Psoas muscle (tissue), 8 donors: ENCODE data around the gene IDH2. TPM values are rescaled to one million over a fixed set of nuclear protein-coding genes. Genes with fewer than 3 reads are reported as not detected.
"Not testable (repeated sequence)": the region's sequence is repeated elsewhere in the genome, so short reads cannot be mapped to it uniquely, and the experiment has no call there.

Experiments
- ATAC-seq, 4 donors: fragments of 200-7000 bp; cut with Tn5 transposase; one replicate each; pipeline ENCODE4 v1.9.1; 2020; ENCODE audit warnings: moderate library complexity in 3 of 4, mild to moderate bottlenecking in 2 of 4
- DNase-seq, 2 donors: peaks; one replicate each; pipeline ENCODE4 v3.0.0-alpha.2; 2020
- H3K27ac ChIP-seq: fragments of 200-600 bp; one replicate; pipeline ENCODE4 v1.8.0; 2022
- H3K27me3 ChIP-seq, 3 donors: fragments of 200-600 bp in 1 of 3; one replicate each; pipeline versions ENCODE4 v1.6.1 to v1.8.0; 2013 to 2022; ENCODE audit warnings: low read length in 2 of 3, mild to moderate bottlenecking in 2 of 3, moderate library complexity in 1 of 3; ENCODE audit not compliant: insufficient read depth in 3 of 3
- H3K36me3 ChIP-seq, 2 donors: fragments of 200-600 bp in 1 of 2; one replicate each; pipeline versions ENCODE4 v1.6.1 to v1.8.0; 2013 to 2022; ENCODE audit warnings: low read depth in 1 of 2, mild to moderate bottlenecking in 1 of 2, moderate library complexity in 1 of 2; ENCODE audit not compliant: insufficient read depth in 1 of 2
- H3K4me1 ChIP-seq: fragments of 200-600 bp; one replicate; pipeline ENCODE4 v1.8.0; 2022
- H3K4me3 ChIP-seq: fragments of 200-600 bp; one replicate; pipeline ENCODE4 v1.8.0; 2022; ENCODE audit warnings: mild to moderate bottlenecking
- H3K9me3 ChIP-seq: fragments of 200-600 bp; one replicate; pipeline ENCODE4 v1.8.0; 2022
- CTCF ChIP-seq: fragments of 200-600 bp; IDR thresholded peaks from one replicate; pipeline ENCODE4 v1.8.0; 2022; ENCODE audit warnings: antibody characterized with exemption
- WGBS, 3 donors: extraction: QIAGEN DNeasy Blood & Tissue Kit; methylation state at CpG; one replicate each; pipeline versions ENCODE4 v1.1.6 to v1.1.7; 2013; 5-methylcytosine and 5-hydroxymethylcytosine counted together
- intact Hi-C, 2 donors: fragments of 100-400 bp; cut with DNase I; formaldehyde crosslinking; loops; one replicate each; pipeline versions ENCODE4 v1.11.0 to v1.14.2; 2022
- polyA plus RNA-seq, 3 donors: library from polyadenylated mRNA; stranded (reverse); fragments of 200-250 nt; gene quantifications; one replicate each; pipeline ENCODE4 v1.2.3, GENCODE V29; 2013
- total RNA-seq, 4 donors: library from RNA; stranded (reverse); fragmentation: NEBNext Ultra II Directional in 2 of 4; extraction: Animal tissue kit (Norgen Biotek cat#: 25700) in 2 of 4; gene quantifications; one replicate each; pipeline versions ENCODE4 v1.2.1 to v1.2.4, GENCODE V29; 2021 to 2023
- donor health status: healthy with polysubstance abuse.
- donor health status: DM: no; HTN: no; CAD: no; lungs with moderate emphysema.
- donor health status: Bipolar disorder and iron deficiency.
- donor health status: healthy.
- donor health status: DM: yes; HTN: yes; CAD: no.
- donor health status: DM: no; HTN: no; CAD: no.
- donor health status: DM: no; HTN: no; CAD: no.
- donor health status: DM: yes; HTN: yes; CAD: no.

IDH2 gene
- total and polyA plus RNA-seq, 7 donors: 365 to 926 (median 695) TPM

GRCh38 chr15:90115783-90116182 lies 13.5 kb upstream of the IDH2 start:
- H3K9me3 ChIP-seq: peaks cover 10% of the 10 kb centered on the region
- no peak for TF ChIP-seq CTCF
- H3K27ac ChIP-seq: no peak overlapping the region
- no peak for DNase-seq
- WGBS, 3 donors: 87 to 98% (median 96%) methylated on average over 2 of the region's 2 CpGs
- intact Hi-C loops: no loop called here
- no peaks in the 10 kb centered on the region for H3K27me3 ChIP-seq
- no peak overlapping the region for H3K4me3 ChIP-seq
- H3K4me1 ChIP-seq: no peaks in the 10 kb centered on the region
- peaks cover 0 to 3% of the 10 kb centered on the region in 2 donors for H3K36me3 ChIP-seq
- ATAC-seq: no peak

- no peaks in the 10 kb centered on the region for H3K27me3 ChIP-seq
- peaks cover 10% of the 10 kb centered on the region for H3K9me3 ChIP-seq
- H3K36me3 ChIP-seq: peaks cover 0 to 3% of the 10 kb centered on the region in 2 donors
- DNase-seq: no peak
- 51 to 69% (median 56%) methylated on average over 2 of the region's 2 CpGs for WGBS, 3 donors
- no peaks in the 10 kb centered on the region for H3K4me1 ChIP-seq
- no peak for ATAC-seq
- H3K27ac ChIP-seq: no peak overlapping the region
- no peak overlapping the region for H3K4me3 ChIP-seq
- no peak for TF ChIP-seq CTCF
- intact Hi-C loops: no loop called here
Measured at GRCh38 chr15:90114451-90114901, 12.2 kb upstream of the IDH2 start.

GRCh38 chr15:90113166-90113565 lies 10.9 kb upstream of the IDH2 start:
- no peaks in the 10 kb centered on the region for H3K4me1 ChIP-seq
- ATAC-seq: no peak
- intact Hi-C loops: no loop called here
- no peak overlapping the region for H3K27ac ChIP-seq
- H3K4me3 ChIP-seq: no peak overlapping the region
- no peaks in the 10 kb centered on the region for H3K27me3 ChIP-seq
- H3K9me3 ChIP-seq: peaks cover 10% of the 10 kb centered on the region
- H3K36me3 ChIP-seq: peaks cover 0 to 3% of the 10 kb centered on the region in 2 donors
- WGBS, 3 donors: 68 to 81% (median 77%) methylated on average over 7 of the region's 7 CpGs
- no peak for TF ChIP-seq CTCF
- no peak for DNase-seq

DNA sequence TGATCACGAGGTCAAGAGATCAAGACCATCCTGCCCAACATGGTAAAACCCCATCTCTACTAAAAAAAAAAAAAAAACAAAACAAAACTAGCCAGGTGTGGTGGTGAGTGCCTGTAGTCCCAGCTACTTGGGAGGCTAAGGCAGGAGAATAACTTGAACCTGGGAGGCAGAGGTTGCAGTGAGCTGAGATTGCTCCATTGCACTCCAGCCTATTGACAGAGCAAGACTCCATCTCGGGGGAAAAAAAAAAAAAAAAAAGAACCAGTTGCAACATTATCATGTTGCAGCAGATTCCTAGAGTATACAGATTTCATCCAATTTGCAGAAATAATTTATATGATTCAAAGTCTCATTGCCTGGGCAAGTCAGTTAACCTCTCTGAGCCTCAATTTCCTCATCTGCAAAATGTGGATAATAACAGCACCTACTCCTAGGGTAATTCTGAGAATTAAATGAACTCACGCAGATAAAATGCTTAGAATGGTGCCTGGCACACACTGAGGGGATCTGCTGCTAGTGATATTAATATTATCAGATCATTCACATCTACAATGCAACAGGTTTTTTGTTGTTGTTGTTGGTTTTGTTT lies 7.0 kb upstream of the IDH2 start:
- H3K27ac ChIP-seq, H3K36me3 ChIP-seq, H3K27me3 ChIP-seq, H3K4me3 ChIP-seq, H3K9me3 ChIP-seq, ATAC-seq, intact Hi-C loops, DNase-seq: not testable (repeated sequence)
- 63 to 81% (median 72%) methylated on average over 3 of the region's 3 CpGs for WGBS, 3 donors
- H3K4me1 ChIP-seq: peaks cover 24% of the 10 kb centered on the region

DNA sequence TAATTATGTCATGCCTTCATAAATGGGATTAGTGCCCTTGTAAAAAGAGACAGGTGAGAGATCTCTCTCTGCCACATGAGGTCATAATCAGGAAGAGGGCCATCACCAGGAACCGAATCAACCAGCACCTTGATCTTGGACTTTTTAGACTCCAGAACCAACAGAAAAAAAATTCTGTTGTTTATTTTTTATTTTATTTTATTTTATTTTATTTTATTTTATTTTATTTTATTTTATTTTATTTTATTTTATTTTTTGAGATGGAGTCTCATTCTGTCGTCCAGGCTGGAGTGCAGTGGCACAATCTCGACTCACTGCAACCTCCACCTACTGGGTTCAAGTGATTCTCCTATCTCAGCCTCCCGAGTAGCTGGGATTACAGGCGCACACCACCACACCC lies 5.8 kb upstream of the IDH2 start:
- H3K4me3 ChIP-seq, H3K9me3 ChIP-seq, intact Hi-C loops, ATAC-seq, DNase-seq, H3K27me3 ChIP-seq, H3K27ac ChIP-seq, H3K36me3 ChIP-seq: not testable (repeated sequence)
- peaks cover 34% of the 10 kb centered on the region for H3K4me1 ChIP-seq
- WGBS, 3 donors: 90 to 96% (median 90%) methylated on average over 5 of the region's 5 CpGs
